Neuronal stem cell (in vitro differentiated cells): ENCODE data around the gene ULK4.
A peak's percentile ranks its signal among the peaks of the same experiment; 100 is the strongest.

Experiments
- DNase-seq: peaks from one replicate; pipeline ENCODE4 v3.0.0-alpha.2; 2013; ENCODE audit warnings: low spot score
- H2AFZ ChIP-seq: one replicate; pipeline ENCODE4 v1.6.1; 2013; ENCODE audit warnings: mild to moderate bottlenecking, low read length, inconsistent platforms
- H2AK5ac ChIP-seq: 2 replicates; pipeline ENCODE4 v1.6.1; 2013; ENCODE audit warnings: low read depth, mild to moderate bottlenecking, inconsistent platforms, low read length, moderate library complexity, mixed read lengths
- H2BK120ac ChIP-seq: 2 replicates; pipeline ENCODE4 v1.6.1; 2013; ENCODE audit warnings: low read depth, mild to moderate bottlenecking, inconsistent platforms, low read length, moderate library complexity, mixed read lengths
- H2BK12ac ChIP-seq: one replicate; pipeline ENCODE4 v1.6.1; 2013; ENCODE audit warnings: low read length, inconsistent platforms
- H2BK15ac ChIP-seq: 2 replicates; pipeline ENCODE4 v1.6.1; 2013; ENCODE audit warnings: mild to moderate bottlenecking, low read length, inconsistent platforms, mixed read lengths
- H2BK5ac ChIP-seq: one replicate; pipeline ENCODE4 v1.6.1; 2013; ENCODE audit warnings: inconsistent platforms, mild to moderate bottlenecking, low read length, moderate library complexity
- H3K14ac ChIP-seq: one replicate; pipeline ENCODE4 v1.6.1; 2013; ENCODE audit warnings: low read length, inconsistent platforms
- H3K18ac ChIP-seq: 2 replicates; pipeline ENCODE4 v1.6.1; 2013; ENCODE audit warnings: low read length, inconsistent platforms
- H3K23ac ChIP-seq: 2 replicates; pipeline ENCODE4 v1.6.1; 2013; ENCODE audit warnings: low read depth, mild to moderate bottlenecking, mixed read lengths, low read length, inconsistent platforms; ENCODE audit not compliant: poor library complexity
- H3K27ac ChIP-seq: replicated peaks from 3 replicates; pipeline ENCODE4 v1.5.1; 2013; ENCODE audit warnings: low read length, inconsistent platforms
- H3K27me3 ChIP-seq, 3 experiments: 2 replicates each; pipeline ENCODE4 v1.6.1; 2013; ENCODE audit warnings: low read length in 3 of 3, mild to moderate bottlenecking in 2 of 3, inconsistent platforms in 1 of 3, low read depth in 1 of 3, mixed read lengths in 1 of 3, moderate library complexity in 1 of 3; ENCODE audit not compliant: control insufficient read depth in 3 of 3, insufficient read depth in 3 of 3
- H3K36me3 ChIP-seq, 2 donors: replicated peaks in 1 of 2; 2 replicates each; pipeline ENCODE4 v1.6.1; 2013; ENCODE audit warnings: low read length in 2 of 2; ENCODE audit not compliant: control insufficient read depth in 2 of 2, insufficient read depth in 2 of 2
- H3K4ac ChIP-seq: 2 replicates; pipeline ENCODE4 v1.6.1; 2013; ENCODE audit warnings: inconsistent platforms, mild to moderate bottlenecking, low read length, moderate library complexity
- H3K4me1 ChIP-seq, 2 donors: 1 replicate in 1 of 2; 2 replicates in 1 of 2; pipeline ENCODE4 v1.6.1; 2013; ENCODE audit warnings: low read length in 2 of 2, low read depth in 1 of 2; ENCODE audit not compliant: control insufficient read depth in 2 of 2, insufficient read depth in 1 of 2
- H3K4me2 ChIP-seq: one replicate; pipeline ENCODE4 v1.6.1; 2013; ENCODE audit warnings: mild to moderate bottlenecking, low read length, inconsistent platforms; ENCODE audit not compliant: insufficient read depth, poor library complexity, severe bottlenecking
- H3K4me3 ChIP-seq, 2 donors: 2 replicates each; pipeline ENCODE4 v1.5.1; 2013; ENCODE audit warnings: low read length in 2 of 2, mild to moderate bottlenecking in 2 of 2, inconsistent platforms in 1 of 2, moderate library complexity in 1 of 2
- H3K79me1 ChIP-seq: one replicate; pipeline ENCODE4 v1.6.1; 2013; ENCODE audit warnings: low read depth, mild to moderate bottlenecking, inconsistent platforms, low read length, moderate library complexity
- H3K9ac ChIP-seq: one replicate; pipeline ENCODE4 v1.6.1; 2013; ENCODE audit warnings: mild to moderate bottlenecking, low read depth, low read length, inconsistent platforms; ENCODE audit not compliant: poor library complexity
- H3K9me3 ChIP-seq, 2 donors: replicated peaks in 1 of 2; 2 replicates each; pipeline versions ENCODE3 to v1.6.1; 2013; ENCODE audit warnings: low read length in 2 of 2, mild to moderate bottlenecking in 2 of 2, inconsistent platforms in 1 of 2, low read depth in 1 of 2, mixed read lengths in 1 of 2, moderate library complexity in 1 of 2; ENCODE audit not compliant: control insufficient read depth in 2 of 2, insufficient read depth in 1 of 2
- H4K8ac ChIP-seq: one replicate; pipeline ENCODE4 v1.6.1; 2013; ENCODE audit warnings: low read depth, mild to moderate bottlenecking, inconsistent platforms, low read length, moderate library complexity
- H4K91ac ChIP-seq: one replicate; pipeline ENCODE4 v1.6.1; 2013; ENCODE audit warnings: low read length, low read depth, mild to moderate bottlenecking, inconsistent platforms; ENCODE audit not compliant: poor library complexity
- WGBS, 2 donors: extraction: QIAGEN DNeasy Blood & Tissue Kit; methylation state at CpG; one replicate each; pipeline ENCODE4 v1.1.7; 2013; ENCODE audit warnings: missing lambda C conversion rate in 2 of 2, mixed read lengths in 1 of 2; ENCODE audit not compliant: insufficient read length in 2 of 2, insufficient replicate concordance in 1 of 2; ENCODE audit errors: extremely low coverage in 2 of 2; 5-methylcytosine and 5-hydroxymethylcytosine counted together

The ULK4 gene

DNA sequence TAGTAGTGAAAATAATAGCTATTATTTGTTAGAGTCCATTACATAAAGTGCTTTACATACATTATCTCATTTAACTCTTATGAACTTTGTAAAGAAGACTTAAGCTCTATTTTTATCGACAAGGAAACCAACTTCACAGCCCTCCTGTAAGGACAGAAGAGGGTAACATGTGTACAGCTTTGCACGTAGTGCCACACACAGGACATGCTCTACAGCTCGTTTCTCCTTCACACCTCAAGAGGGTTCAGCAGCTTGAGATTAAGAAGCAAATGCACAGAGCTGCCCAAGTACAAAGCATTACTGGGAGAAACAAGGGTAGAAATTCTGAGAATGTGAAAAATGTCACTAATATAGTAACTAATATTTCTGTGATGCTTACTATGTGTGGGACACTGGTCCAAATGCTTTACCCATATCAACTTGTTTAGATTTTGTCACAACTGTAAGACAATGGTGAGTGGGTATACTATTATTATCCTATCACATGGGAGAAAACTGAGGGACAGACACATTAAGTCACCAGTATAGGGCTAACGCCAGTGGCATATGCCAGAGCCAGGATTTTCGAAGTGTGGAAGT lies 434.8 kb downstream of the ULK4 start:
- no peaks in the 10 kb centered on the region for H3K79me1 ChIP-seq
- H2AK5ac ChIP-seq, result no peak overlapping the region
- H2BK15ac ChIP-seq, result no peak overlapping the region
- no peak overlapping the region for H2BK5ac ChIP-seq
- no peak overlapping the region for H3K27ac ChIP-seq
- no peak overlapping the region for H3K4ac ChIP-seq
- H3K4me1 ChIP-seq, result peaks cover 2 to 6% of the 10 kb centered on the region in 2 donors
- no peak overlapping the region for H2AFZ ChIP-seq
- H3K9me3 ChIP-seq, result no peaks in the 10 kb centered on the region
- H3K14ac ChIP-seq, result no peak overlapping the region
- H4K8ac ChIP-seq, result no peak overlapping the region
- H3K4me2 ChIP-seq, result no peak overlapping the region
- H3K23ac ChIP-seq, result no peak overlapping the region
- H2BK12ac ChIP-seq, result no peak overlapping the region
- no peak overlapping the region for H3K9ac ChIP-seq
- no peaks in the 10 kb centered on the region for H3K27me3 ChIP-seq
- no peak overlapping the region for H4K91ac ChIP-seq
- H3K4me3 ChIP-seq, result no peak overlapping the region
- H3K18ac ChIP-seq, result no peak overlapping the region
- WGBS, 2 donors, result no CpG with 5 or more reads among the region's 5 CpGs
- H3K36me3 ChIP-seq, result no peaks in the 10 kb centered on the region
- no peak for DNase-seq
- no peak overlapping the region for H2BK120ac ChIP-seq

- no peak overlapping the region for H3K18ac ChIP-seq
- no CpG with 5 or more reads among the region's 6 CpGs for WGBS, 2 donors
- no peak overlapping the region for H2BK5ac ChIP-seq
- no peak overlapping the region for H3K4me2 ChIP-seq
- no peak overlapping the region for H4K91ac ChIP-seq
- no peak overlapping the region for H3K4ac ChIP-seq
- no peak overlapping the region for H2AK5ac ChIP-seq
- no peak overlapping the region for H3K9ac ChIP-seq
- H3K27me3 ChIP-seq, result no peaks in the 10 kb centered on the region
- no peak overlapping the region for H3K4me3 ChIP-seq
- H3K9me3 ChIP-seq, result no peaks in the 10 kb centered on the region
- peaks cover 2 to 6% of the 10 kb centered on the region in 2 donors for H3K4me1 ChIP-seq
- no peak for DNase-seq
- H3K14ac ChIP-seq, result no peak overlapping the region
- H3K79me1 ChIP-seq, result no peaks in the 10 kb centered on the region
- no peak overlapping the region for H2BK15ac ChIP-seq
- H2BK12ac ChIP-seq, result no peak overlapping the region
- no peak overlapping the region for H2BK120ac ChIP-seq
- no peak overlapping the region for H4K8ac ChIP-seq
- H3K27ac ChIP-seq, result no peak overlapping the region
- peak overlapping the region; percentile 65 for H2AFZ ChIP-seq
- H3K23ac ChIP-seq, result no peak overlapping the region
- H3K36me3 ChIP-seq, result no peaks in the 10 kb centered on the region
Observed at GRCh38 chr3:41525303-41526064, 436.4 kb downstream of the ULK4 start.

DNA sequence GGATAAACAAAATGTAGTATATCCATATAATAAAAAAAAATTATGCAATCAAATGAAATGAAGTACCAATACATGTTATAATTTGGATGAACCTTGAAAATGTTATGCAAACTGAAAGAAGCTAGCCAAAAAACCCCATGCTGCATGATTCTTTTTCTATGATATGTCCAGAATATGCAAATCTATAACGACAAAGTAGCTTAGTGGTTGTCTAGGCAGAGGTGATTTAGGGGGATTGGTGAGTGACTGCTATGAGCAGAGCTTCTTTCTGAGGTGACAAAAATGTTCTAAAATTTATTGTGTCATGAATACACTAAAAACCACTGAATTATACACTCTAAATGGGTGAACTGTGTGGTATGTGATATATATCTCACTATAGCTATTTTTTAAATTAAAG lies 438.0 kb downstream of the ULK4 start:
- no peaks in the 10 kb centered on the region for H3K9me3 ChIP-seq
- no peak overlapping the region for H3K27ac ChIP-seq
- H3K14ac ChIP-seq, result no peak overlapping the region
- H3K18ac ChIP-seq, result no peak overlapping the region
- H2AK5ac ChIP-seq, result no peak overlapping the region
- no peaks in the 10 kb centered on the region for H3K36me3 ChIP-seq
- H3K27me3 ChIP-seq, result no peaks in the 10 kb centered on the region
- no peak overlapping the region for H4K91ac ChIP-seq
- H3K4me3 ChIP-seq, result no peak overlapping the region
- no peak overlapping the region for H3K4ac ChIP-seq
- no CpG with 5 or more reads among the region's 1 CpG for WGBS, 2 donors
- no peak overlapping the region for H2BK120ac ChIP-seq
- no peak overlapping the region for H2BK15ac ChIP-seq
- H3K79me1 ChIP-seq, result no peaks in the 10 kb centered on the region
- H3K4me1 ChIP-seq, result peaks cover 2 to 6% of the 10 kb centered on the region in 2 donors
- H3K4me2 ChIP-seq, result no peak overlapping the region
- H3K23ac ChIP-seq, result no peak overlapping the region
- no peak overlapping the region for H3K9ac ChIP-seq
- H2BK12ac ChIP-seq, result no peak overlapping the region
- no peak overlapping the region for H4K8ac ChIP-seq
- no peak overlapping the region for H2AFZ ChIP-seq
- H2BK5ac ChIP-seq, result no peak overlapping the region
- DNase-seq, result no peak

GRCh38 chr3:41522612-41523011 lies 439.3 kb downstream of the ULK4 start:
- no peak overlapping the region for H4K8ac ChIP-seq
- no peak overlapping the region for H2BK15ac ChIP-seq
- H3K4ac ChIP-seq, result no peak overlapping the region
- no peak overlapping the region for H3K14ac ChIP-seq
- H3K9me3 ChIP-seq, result no peaks in the 10 kb centered on the region
- no peak for DNase-seq
- no peak overlapping the region for H3K27ac ChIP-seq
- H2BK12ac ChIP-seq, result no peak overlapping the region
- H2AFZ ChIP-seq, result no peak overlapping the region
- H3K18ac ChIP-seq, result no peak overlapping the region
- no peaks in the 10 kb centered on the region for H3K27me3 ChIP-seq
- no peaks in the 10 kb centered on the region for H3K79me1 ChIP-seq
- H3K4me1 ChIP-seq, result peaks cover 2 to 6% of the 10 kb centered on the region in 2 donors
- H2AK5ac ChIP-seq, result no peak overlapping the region
- no peaks in the 10 kb centered on the region for H3K36me3 ChIP-seq
- no peak overlapping the region for H3K4me2 ChIP-seq
- H4K91ac ChIP-seq, result no peak overlapping the region
- no peak overlapping the region for H3K9ac ChIP-seq
- H2BK5ac ChIP-seq, result no peak overlapping the region
- H3K4me3 ChIP-seq, result no peak overlapping the region
- WGBS, 2 donors, result no CpG with 5 or more reads among the region's 2 CpGs
- no peak overlapping the region for H3K23ac ChIP-seq
- H2BK120ac ChIP-seq, result no peak overlapping the region
